Activated CD4-positive, alpha-beta T cell treated with anti-CD3 and anti-CD28 coated beads, Interleukin-2, Interleukin-6, amounts not matched to agents 100 ng/mL and 50 ng/mL, durations not matched to agents 16 hours and 8 hours (primary cell): ENCODE measurements around the gene COL26A1.
A peak's percentile ranks its signal among the peaks of the same experiment; 100 is the strongest.

Source experiments
- DNase-seq: peaks from one replicate; pipeline ENCODE4 v3.0.0-alpha.2; 2020

Gene COL26A1

GRCh38 chr7:101582971-101583370, 220.3 kb downstream of the COL26A1 start:
- no peak for DNase-seq

- DNase-seq, result no peak
Measured at GRCh38 chr7:101586078-101586905, 223.6 kb downstream of the COL26A1 start.

- DNase-seq, result no peak
Measured at GRCh38 chr7:101586906-101587677, 224.4 kb downstream of the COL26A1 start.

GRCh38 chr7:101588131-101588935, 225.7 kb downstream of the COL26A1 start:
- no peak for DNase-seq

GRCh38 chr7:101589052-101589451, 226.4 kb downstream of the COL26A1 start:
- no peak for DNase-seq

DNA sequence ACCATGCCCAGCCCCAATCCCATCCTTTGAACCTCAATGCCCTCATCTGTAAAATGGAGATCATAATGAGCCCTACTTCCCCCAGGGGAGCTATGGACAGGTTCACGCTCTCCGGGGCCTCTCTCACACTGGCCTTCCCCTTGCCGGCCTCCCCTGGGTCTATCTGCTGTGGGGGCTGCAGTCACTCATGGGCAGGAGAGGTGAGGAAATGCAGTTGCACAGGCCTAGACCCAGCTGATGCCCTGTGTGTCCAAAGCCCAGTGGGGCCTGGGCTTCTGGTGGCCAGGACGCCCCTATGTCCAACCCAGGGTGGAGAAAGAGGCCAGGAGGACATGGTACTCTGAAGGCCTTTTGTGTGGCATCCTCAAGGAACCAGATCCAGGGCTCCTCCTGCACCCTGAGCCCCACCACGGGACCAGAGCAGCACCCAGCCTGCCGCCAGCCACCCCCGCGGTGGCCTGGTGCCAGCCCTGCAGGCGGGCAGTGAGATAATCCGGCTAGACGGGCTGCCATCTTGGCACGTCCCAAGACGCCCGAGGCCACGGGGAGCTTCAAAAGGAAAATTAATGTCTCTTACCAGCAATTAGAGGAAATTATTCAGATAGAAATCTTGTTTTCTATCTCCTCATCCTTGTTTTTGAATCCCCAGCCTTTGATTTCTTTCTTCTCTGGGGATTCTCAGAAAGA, 227.4 kb downstream of the COL26A1 start:
- DNase-seq, result no peak

GRCh38 chr7:101590663-101591435, 228.2 kb downstream of the COL26A1 start:
- DNase-seq, result no peak

GRCh38 chr7:101591504-101591903, 228.8 kb downstream of the COL26A1 start:
- DNase-seq, result no peak

DNA sequence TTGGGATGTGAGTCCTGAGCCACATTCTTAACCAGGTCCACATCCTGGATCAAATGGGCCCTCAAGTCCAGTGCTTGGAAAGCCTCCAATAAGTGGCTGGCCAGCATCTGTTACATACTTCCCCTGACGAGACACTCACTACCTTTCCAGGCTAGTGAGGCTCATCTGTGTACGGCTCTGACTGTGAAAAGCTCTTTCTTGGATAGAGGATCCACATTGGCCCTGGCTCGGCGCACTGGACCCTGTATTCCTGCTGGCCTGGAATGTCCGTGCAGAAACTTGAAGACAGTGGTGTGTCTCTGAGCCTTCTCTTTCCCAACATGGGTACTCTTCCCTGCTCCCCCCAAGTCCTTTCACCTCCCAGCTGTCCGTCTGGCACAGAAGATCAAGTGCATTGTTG, 230.9 kb downstream of the COL26A1 start:
- no peak for DNase-seq

DNA sequence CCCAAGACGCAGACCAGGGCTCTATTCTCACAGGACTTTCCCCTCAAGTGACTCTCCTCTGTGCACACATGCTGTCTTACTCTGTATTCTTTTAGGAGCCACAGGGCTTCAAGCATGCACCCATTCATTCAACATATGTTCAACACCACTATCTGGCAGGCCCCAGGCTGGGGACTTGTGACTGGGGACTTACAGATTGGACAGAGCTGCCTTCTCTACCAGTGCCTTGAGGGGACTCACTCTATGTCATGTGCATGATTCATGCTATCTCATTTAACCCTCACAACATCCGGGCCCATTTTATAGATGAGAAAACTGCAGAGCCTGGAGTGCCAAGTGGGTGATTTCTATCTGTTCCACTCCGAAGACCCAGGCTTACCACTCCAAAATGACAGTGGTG, 232.1 kb downstream of the COL26A1 start:
- no peak for DNase-seq

DNA sequence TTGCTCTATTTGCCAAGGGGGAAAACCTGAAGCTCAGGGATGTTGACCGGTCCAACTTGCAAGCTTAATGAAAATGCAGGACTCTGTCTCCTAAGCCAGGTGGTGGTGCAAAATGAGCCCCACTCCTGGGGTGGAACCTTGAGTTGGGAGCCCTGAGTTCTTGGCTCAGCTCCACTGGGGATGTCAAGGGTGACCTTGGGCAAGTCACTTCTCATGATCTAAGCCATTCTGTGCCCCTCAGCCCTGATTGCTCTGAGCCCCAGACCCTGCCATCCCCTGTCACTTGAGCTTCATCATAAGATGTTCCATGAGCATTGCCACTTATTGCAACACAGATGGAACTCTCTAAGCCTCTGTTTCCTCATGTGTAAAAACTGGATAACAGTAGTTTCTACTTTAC, 232.6 kb downstream of the COL26A1 start:
- no peak for DNase-seq

GRCh38 chr7:101595766-101596537, 233.3 kb downstream of the COL26A1 start:
- DNase-seq, result no peak

DNA sequence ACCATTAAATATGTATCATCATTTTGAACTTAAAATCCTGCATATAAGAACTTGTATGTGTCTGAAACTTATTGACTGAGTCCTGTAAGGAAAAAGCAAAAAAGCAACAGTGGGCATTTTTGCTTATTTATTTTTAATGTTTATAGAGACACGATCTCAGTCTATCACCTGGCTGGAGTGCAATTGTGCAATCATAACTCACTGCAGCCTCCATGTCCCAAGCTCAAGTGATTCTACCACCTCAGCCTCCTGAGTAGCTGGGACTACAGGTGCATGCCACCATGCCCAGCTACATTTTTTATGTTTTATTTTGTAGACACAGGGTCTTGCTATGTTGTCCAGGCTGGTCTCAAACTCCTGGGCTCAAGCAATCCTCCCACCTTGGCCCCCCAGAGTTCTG, 234.2 kb downstream of the COL26A1 start:
- no peak for DNase-seq

DNA sequence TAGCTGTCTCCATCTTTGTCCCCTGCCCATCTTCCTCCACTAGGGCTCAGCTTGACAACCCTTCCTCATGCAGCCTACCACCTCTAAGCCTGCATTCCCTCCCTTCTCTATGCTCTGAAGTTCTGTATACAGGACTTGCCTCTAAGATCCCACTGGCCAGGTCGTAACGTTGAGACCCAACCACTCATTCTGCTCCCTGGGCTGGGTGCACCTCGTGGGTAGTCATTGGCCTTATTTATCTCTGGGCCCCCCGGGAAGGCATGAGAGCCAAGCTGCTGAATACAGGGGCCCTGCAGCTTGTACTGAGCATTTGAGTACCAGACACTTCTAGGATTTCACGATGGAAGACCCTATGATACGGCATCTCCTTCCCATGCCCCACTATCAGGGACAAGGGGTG, 235.3 kb downstream of the COL26A1 start:
- no peak for DNase-seq

DNA sequence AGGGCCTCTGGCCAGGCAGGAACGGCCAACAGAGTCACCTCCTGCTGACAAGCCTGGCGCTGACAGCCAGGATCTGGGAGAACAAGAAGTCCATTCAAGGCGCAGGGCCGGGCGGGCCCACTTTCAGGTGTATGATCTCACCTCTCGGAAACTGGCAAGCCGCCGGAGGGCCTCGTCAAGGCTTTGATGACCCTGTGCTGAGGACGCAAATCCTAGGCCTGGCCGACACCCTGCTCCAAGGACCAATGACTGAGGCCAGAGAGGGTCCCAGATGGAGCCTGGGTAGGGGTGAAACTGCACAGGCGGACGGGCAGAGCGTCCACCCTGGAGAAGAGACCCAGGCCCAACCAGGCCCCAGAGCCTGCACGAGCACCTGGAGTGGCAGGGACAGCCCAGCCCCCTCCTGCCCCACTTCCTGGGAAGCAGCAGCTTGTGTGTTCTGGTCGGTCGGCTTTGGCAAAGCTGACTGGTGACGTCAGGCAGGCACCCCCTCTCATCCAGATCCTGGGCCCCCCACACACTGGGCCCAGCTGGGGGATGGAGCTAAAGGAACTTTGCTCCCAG, 235.8 kb downstream of the COL26A1 start:
- no peak for DNase-seq

- DNase-seq, result no peak
Measured at GRCh38 chr7:101598986-101599771, 236.5 kb downstream of the COL26A1 start.

DNA sequence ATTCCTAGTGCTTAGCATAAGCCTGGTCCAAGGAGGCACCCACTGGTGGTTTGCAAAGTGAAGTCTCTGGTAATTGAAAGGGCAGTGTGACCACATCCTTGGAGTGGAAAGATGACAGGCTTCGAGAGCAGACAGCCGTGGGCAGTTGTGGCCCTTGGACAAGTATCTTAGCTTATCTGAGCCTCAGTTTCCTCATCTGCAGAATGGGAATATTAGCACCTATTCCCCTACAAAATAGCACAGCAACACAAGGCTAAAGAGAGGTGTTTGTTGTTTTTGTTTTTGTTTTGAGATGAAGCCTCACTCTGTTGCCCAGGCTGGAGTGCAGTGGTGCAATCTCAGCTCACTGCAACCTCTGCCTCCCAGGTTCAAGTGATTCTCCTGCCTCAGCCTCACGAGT, 237.1 kb downstream of the COL26A1 start:
- DNase-seq, result no peak

GRCh38 chr7:101602082-101602481, 239.4 kb downstream of the COL26A1 start:
- DNase-seq, result no peak

GRCh38 chr7:101602484-101603241, 240.0 kb downstream of the COL26A1 start:
- peak; percentile 79 for DNase-seq
